ENCODE results near the gene TOR1AIP2.

DNA sequence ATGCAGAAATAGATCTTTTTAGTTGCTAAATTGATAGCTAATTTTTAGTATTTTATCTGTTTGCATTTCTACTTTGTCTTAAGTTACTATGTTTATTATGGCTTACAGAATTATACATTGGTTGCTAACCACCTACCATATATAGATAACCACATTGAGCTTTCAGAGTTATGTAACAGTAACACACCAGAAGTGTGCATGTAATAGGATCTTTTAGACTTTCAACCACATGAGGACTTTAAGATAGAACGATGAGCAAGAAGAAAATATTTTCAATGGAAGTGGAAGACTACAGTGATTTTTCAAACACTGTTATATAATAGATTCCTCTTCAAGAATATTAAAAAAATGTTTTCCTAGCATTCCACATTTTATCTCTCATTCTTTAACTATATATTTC, 33.3 kb upstream of the TOR1AIP2 start:
- no peak for TF ChIP-seq EZH2 (IDR thresholded peaks at IDR 0.05; ENCODE audit: borderline replicate concordance, low read length)
- TF ChIP-seq, protein P1, sequence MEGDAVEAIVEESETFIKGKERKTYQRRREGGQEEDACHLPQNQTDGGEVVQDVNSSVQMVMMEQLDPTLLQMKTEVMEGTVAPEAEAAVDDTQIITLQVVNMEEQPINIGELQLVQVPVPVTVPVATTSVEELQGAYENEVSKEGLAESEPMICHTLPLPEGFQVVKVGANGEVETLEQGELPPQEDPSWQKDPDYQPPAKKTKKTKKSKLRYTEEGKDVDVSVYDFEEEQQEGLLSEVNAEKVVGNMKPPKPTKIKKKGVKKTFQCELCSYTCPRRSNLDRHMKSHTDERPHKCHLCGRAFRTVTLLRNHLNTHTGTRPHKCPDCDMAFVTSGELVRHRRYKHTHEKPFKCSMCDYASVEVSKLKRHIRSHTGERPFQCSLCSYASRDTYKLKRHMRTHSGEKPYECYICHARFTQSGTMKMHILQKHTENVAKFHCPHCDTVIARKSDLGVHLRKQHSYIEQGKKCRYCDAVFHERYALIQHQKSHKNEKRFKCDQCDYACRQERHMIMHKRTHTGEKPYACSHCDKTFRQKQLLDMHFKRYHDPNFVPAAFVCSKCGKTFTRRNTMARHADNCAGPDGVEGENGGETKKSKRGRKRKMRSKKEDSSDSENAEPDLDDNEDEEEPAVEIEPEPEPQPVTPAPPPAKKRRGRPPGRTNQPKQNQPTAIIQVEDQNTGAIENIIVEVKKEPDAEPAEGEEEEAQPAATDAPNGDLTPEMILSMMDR (conservative IDR thresholded peaks at IDR 0.05 in 1 of 2, IDR thresholded peaks at IDR 0.05 in 1 of 2; ENCODE audit: extremely low read depth in 1 of 2, insufficient read depth in 1 of 2, low read depth in 1 of 2, low read length in 2 of 2), result no peak

Measured in mammary epithelial cell (primary cell).